HG03064 (cell line): ENCODE results near the gene SDSL.

Source experiments
- ATAC-seq: cut with Tn5 transposase; IDR thresholded peaks from one replicate; pipeline ENCODE4 v1.9.1; 2021; ENCODE audit warnings: low read depth; ENCODE audit not compliant: unreplicated experiment

Gene SDSL

GRCh38 chr12:113396200-113396599 is 26.0 kb upstream of the SDSL start:
- no peak for ATAC-seq

GRCh38 chr12:113396828-113397496 is 25.2 kb upstream of the SDSL start:
- no peak for ATAC-seq

GRCh38 chr12:113397497-113398197 is 24.5 kb upstream of the SDSL start:
- ATAC-seq, result no peak

GRCh38 chr12:113398346-113399290 is 23.6 kb upstream of the SDSL start:
- no peak for ATAC-seq

GRCh38 chr12:113399490-113399889 is 22.7 kb upstream of the SDSL start:
- ATAC-seq, result no peak

- no peak for ATAC-seq
These were observed 21.8 kb upstream of the SDSL start for GRCh38 chr12:113400362-113400761.

- no peak for ATAC-seq
These were observed 20.8 kb upstream of the SDSL start for GRCh38 chr12:113401066-113402000.

- no peak for ATAC-seq
These were observed 19.5 kb upstream of the SDSL start for GRCh38 chr12:113402586-113403260.

- ATAC-seq, result no peak
These were observed 18.5 kb upstream of the SDSL start, which contains the start of gene SDS for GRCh38 chr12:113403435-113404415. TSS of gene SDS (minus strand) at chr12:113403887. CDS start at chr12:113399708, 4,179 bp downstream.

- no peak for ATAC-seq
These were observed 16.5 kb upstream of the SDSL start for GRCh38 chr12:113405694-113406093.

- ATAC-seq, result no peak
These were observed 14.1 kb upstream of the SDSL start for GRCh38 chr12:113407931-113408600.

- no peak for ATAC-seq
These were observed 13.4 kb upstream of the SDSL start for GRCh38 chr12:113408756-113409298.

- no peak for ATAC-seq
These were observed 12.6 kb upstream of the SDSL start for GRCh38 chr12:113409462-113410124.

- no peak for ATAC-seq
These were observed 8.7 kb upstream of the SDSL start for GRCh38 chr12:113413488-113413939.

- ATAC-seq, result no peak
These were observed 7.6 kb upstream of the SDSL start for GRCh38 chr12:113414519-113415038.

- no peak for ATAC-seq
These were observed 6.0 kb upstream of the SDSL start for GRCh38 chr12:113416091-113416754.
